Measurements from ENCODE around the gene SDF2L1.
"Not testable (repeated sequence)": the region's sequence is repeated elsewhere in the genome, so short reads cannot be mapped to it uniquely, and the experiment has no call there.

SDF2L1 gene

GRCh38 chr22:21688341-21688705 is 46.2 kb downstream of the SDF2L1 start:
- no peak for DNase-seq

GRCh38 chr22:21688706-21689381 is 46.7 kb downstream of the SDF2L1 start:
- DNase-seq: no peak

- no peak for DNase-seq
Measured at GRCh38 chr22:21690401-21690801, 48.3 kb downstream of the SDF2L1 start.

- no peak for DNase-seq
Measured at GRCh38 chr22:21691816-21692215, 49.7 kb downstream of the SDF2L1 start.

DNA sequence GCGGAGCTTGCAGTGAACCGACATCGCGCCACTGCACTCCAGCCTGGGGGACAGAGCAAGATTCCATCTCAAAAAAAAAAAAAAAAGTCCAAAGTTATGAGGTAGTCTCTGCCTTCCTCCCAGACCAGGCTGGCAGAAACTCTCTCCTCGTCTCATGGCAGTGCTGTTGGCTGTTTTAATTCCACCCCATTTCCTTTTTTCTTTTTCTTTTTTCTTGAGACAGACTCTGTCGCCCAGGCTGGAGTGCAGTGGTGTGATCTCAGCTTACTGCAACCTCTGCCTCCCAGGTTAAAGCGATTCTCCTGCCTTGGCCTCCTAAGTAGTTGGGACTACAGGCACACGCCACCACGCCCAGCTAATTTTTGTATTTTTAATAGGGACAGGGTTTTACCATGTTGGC is 50.8 kb downstream of the SDF2L1 start:
- not testable (repeated sequence) for DNase-seq

DNA sequence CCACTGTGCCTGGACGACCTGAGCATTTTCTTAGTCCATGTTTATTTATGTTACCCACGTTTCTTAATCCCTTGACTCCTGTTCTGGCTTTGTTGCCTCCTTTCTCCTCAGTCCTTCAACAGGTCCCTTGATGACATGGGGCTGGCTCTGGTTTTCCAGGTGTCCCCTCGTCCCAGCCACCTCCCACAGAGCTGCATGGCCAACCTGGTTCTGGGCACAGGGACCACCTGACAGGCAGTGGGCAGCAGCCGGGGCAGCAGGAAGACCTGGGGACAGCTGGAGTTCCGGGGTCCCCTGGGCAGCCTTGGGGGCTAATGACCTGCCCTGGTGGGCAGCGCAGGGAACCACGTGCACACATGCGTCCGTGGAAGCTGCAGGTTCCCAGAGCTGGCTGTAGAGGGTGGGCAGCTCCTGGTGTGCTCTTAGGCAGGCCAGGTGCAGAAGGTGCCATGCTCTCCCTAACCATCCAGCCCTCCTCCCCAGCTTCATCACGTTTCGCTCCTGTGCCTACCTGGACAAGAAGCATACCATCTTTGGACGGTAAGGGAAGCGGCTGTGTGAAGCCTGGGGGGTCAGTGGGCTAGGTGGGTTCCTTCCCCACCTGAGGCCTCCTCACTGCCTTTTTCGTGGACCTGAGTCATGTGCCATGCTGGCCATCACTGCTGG is 51.4 kb downstream of the SDF2L1 start:
- no peak for DNase-seq
